Endothelial cell of umbilical vein (primary cell): Measurements from ENCODE around the gene TEN1. TPM values are rescaled to one million over a fixed set of nuclear protein-coding genes. Genes with fewer than 3 reads are reported as not detected.

Source experiments
- BruUV-seq: library from RNA; stranded (reverse); fragments of 400-500 nt; replicated peaks from 2 replicates; lab custom pipeline; 2021; lab: Mats Ljungman, UMichigan
- CTCF ChIA-PET: fragments of 300-600, 350-600 bp; sonication (Branson Sonifier 250); formaldehyde crosslinking; loops from one replicate; lab custom pipeline; 2021; ENCODE audit warnings: antibody characterized with exemption, inconsistent platforms; lab: Charles Lee
- POLR2A ChIA-PET: fragments of 300-600, 350-600 bp; sonication (Branson Sonifier 250); formaldehyde crosslinking; loops from one replicate; lab custom pipeline; 2021; ENCODE audit warnings: antibody characterized with exemption, inconsistent platforms; lab: Charles Lee
- DNase-seq: peaks from one replicate; pipeline ENCODE4 v3.0.0-alpha.2; 2011; ENCODE audit warnings: low read depth, low spot score
- FAIRE-seq: peaks from 2 replicates; lab custom pipeline; 2011; peaks lifted over from hg19 to GRCh38; lab: Jason Lieb, UNC
- H2AFZ ChIP-seq: 2 replicates; pipeline ENCODE4 v1.6.0; 2012; ENCODE audit warnings: low read depth, low read length, control low read depth, inconsistent platforms
- H3K27ac ChIP-seq: 2 replicates; pipeline ENCODE4 v1.5.1; 2011; ENCODE audit warnings: low read depth, mild to moderate bottlenecking, control low read depth, low read length, moderate library complexity; ENCODE audit not compliant: insufficient read depth
- H3K27me3 ChIP-seq, 2 experiments: 2 replicates each; pipeline versions ENCODE4 v1.6.0 to v1.6.1; 2011; ENCODE audit warnings: low read length in 2 of 2, mixed read lengths in 1 of 2; ENCODE audit not compliant: control insufficient read depth in 2 of 2, insufficient read depth in 2 of 2
- H3K36me3 ChIP-seq, 2 experiments: 2 replicates in 1 of 2; 3 replicates in 1 of 2; pipeline ENCODE4 v1.5.1; 2011; ENCODE audit warnings: low read length in 2 of 2, mild to moderate bottlenecking in 1 of 2, moderate library complexity in 1 of 2; ENCODE audit not compliant: control insufficient read depth in 2 of 2, insufficient read depth in 2 of 2; ENCODE audit errors: extremely low read depth in 1 of 2
- H3K4me1 ChIP-seq: 3 replicates; pipeline ENCODE4 v1.5.1; 2011; ENCODE audit warnings: mild to moderate bottlenecking, low read length; ENCODE audit not compliant: control insufficient read depth, insufficient read depth; ENCODE audit errors: extremely low read depth
- H3K4me2 ChIP-seq: 2 replicates; pipeline ENCODE4 v1.6.1; 2011; ENCODE audit warnings: low read length, control low read depth, mixed read lengths; ENCODE audit not compliant: insufficient read depth
- H3K4me3 ChIP-seq, 3 experiments: fragments of 200-600 bp in 1 of 3; sonication (generic), shearing (Covaris generic) in 1 of 3; replicated peaks in 1 of 3; 2 replicates each; pipeline ENCODE4 v1.5.1; 2011 to 2016; ENCODE audit warnings: control low read depth in 3 of 3, low read length in 3 of 3, mild to moderate bottlenecking in 2 of 3, inconsistent platforms in 1 of 3, low read depth in 1 of 3, moderate library complexity in 1 of 3; ENCODE audit not compliant: insufficient read depth in 1 of 3
- H3K79me2 ChIP-seq: 2 replicates; pipeline ENCODE4 v1.6.0; 2012; ENCODE audit warnings: low read length, inconsistent platforms; ENCODE audit not compliant: control insufficient read depth, insufficient read depth
- H3K9ac ChIP-seq: replicated peaks from 2 replicates; pipeline ENCODE3; 2011; ENCODE audit warnings: low read length, control low read depth; ENCODE audit not compliant: insufficient read depth; ENCODE audit errors: extremely low read depth
- H3K9me1 ChIP-seq: replicated peaks from 3 replicates; pipeline ENCODE4 v1.6.0; 2011; ENCODE audit warnings: mild to moderate bottlenecking, low read length; ENCODE audit not compliant: control insufficient read depth, insufficient read depth; ENCODE audit errors: extremely low read depth
- H3K9me3 ChIP-seq: replicated peaks from 2 replicates; pipeline ENCODE4 v1.5.1; 2012; ENCODE audit warnings: low read length, inconsistent platforms; ENCODE audit not compliant: control insufficient read depth, insufficient read depth
- H4K20me1 ChIP-seq: replicated peaks from 2 replicates; pipeline ENCODE3; 2011; ENCODE audit warnings: mild to moderate bottlenecking, low read length; ENCODE audit not compliant: control insufficient read depth, insufficient read depth; ENCODE audit errors: extremely low read depth
- CTCF ChIP-seq, 2 donors: IDR thresholded peaks; 1 replicate in 1 of 2; 2 replicates in 1 of 2; pipeline ENCODE4 v1.5.1; 2011; ENCODE audit warnings: low read length in 2 of 2, mild to moderate bottlenecking in 2 of 2, moderate library complexity in 2 of 2, control low read depth in 1 of 2, inconsistent platforms in 1 of 2, low read depth in 1 of 2; ENCODE audit not compliant: insufficient read depth in 1 of 2; ENCODE audit errors: extremely low read depth in 1 of 2
- EZH2 ChIP-seq: IDR thresholded peaks from 2 replicates; pipeline ENCODE4 v1.6.1; 2012; ENCODE audit warnings: borderline replicate concordance, low read depth, mild to moderate bottlenecking, moderate library complexity, low read length, inconsistent platforms; ENCODE audit not compliant: severe bottlenecking
- FOS ChIP-seq: IDR thresholded peaks from 2 replicates; pipeline ENCODE4 v1.6.1; 2011; ENCODE audit warnings: mild to moderate bottlenecking, low read length, moderate library complexity, borderline replicate concordance; ENCODE audit not compliant: insufficient read depth
- GATA2 ChIP-seq: IDR thresholded peaks from 2 replicates; pipeline ENCODE4 v1.7.0; 2011; ENCODE audit warnings: low read depth, mild to moderate bottlenecking, moderate library complexity, mixed read lengths, low read length; ENCODE audit not compliant: insufficient read length, insufficient read depth
- JUN ChIP-seq: IDR thresholded peaks from 2 replicates; pipeline ENCODE4 v1.6.1; 2011; ENCODE audit warnings: borderline replicate concordance, low read depth; ENCODE audit not compliant: insufficient read length, insufficient read depth
- MAX ChIP-seq: IDR thresholded peaks from 2 replicates; pipeline ENCODE4 v1.6.1; 2011; ENCODE audit not compliant: insufficient read depth, insufficient read length
- MYC ChIP-seq: IDR thresholded peaks from one replicate; pipeline ENCODE4 v1.6.1; 2011; ENCODE audit warnings: mild to moderate bottlenecking, low read depth, low read length
- POLR2A ChIP-seq: IDR thresholded peaks from 2 replicates; pipeline ENCODE4 v1.6.1; 2012; ENCODE audit warnings: low read depth, mild to moderate bottlenecking, control low read depth, low read length
- POLR2AphosphoS5 ChIP-seq: IDR thresholded peaks from 2 replicates; pipeline ENCODE4 v1.6.1; 2012; ENCODE audit warnings: low read depth, mild to moderate bottlenecking, control low read depth, low read length, moderate library complexity; ENCODE audit not compliant: insufficient read depth
- dilution Hi-C: fragments of 300-500 bp; cut with MboI; formaldehyde crosslinking; loops from one replicate; pipeline ENCODE4 v1.15.0; 2019; ENCODE audit warnings: low sequenced_read_pairs; ENCODE audit not compliant: extremely low pct_ligation_motif_present
- intact Hi-C: fragments of 100-400 bp; cut with micrococcal nuclease; formaldehyde crosslinking; loops from one replicate; pipeline ENCODE4 v1.10.0; 2022
- polyA plus RNA-seq, 4 experiments: library from polyadenylated mRNA; depleted of rRNA in 3 of 4; stranded (reverse) in 3 of 4; unstranded in 1 of 4; fragments of >200 nt; gene quantifications; 2 replicates each; pipeline versions ENCODE4 v1.2.1 to v1.2.3, GENCODE V29; 2011 to 2012; ENCODE audit warnings: missing spikeins in 1 of 4
- total RNA-seq: library from RNA; stranded (reverse); gene quantifications from 2 replicates; pipeline ENCODE4 v1.2.3, GENCODE V29; 2021

Gene TEN1
- total and polyA plus RNA-seq, 2 donors (not counting 3 experiments of a cell fraction or from before 2014, with no cell fraction given), result 18.8 to 29.0 TPM

GRCh38 chr17:76049239-76049638 lies 70.2 kb downstream of the TEN1 start:
- no peak overlapping the region for H3K4me2 ChIP-seq
- H2AFZ ChIP-seq, result no peak overlapping the region
- H3K9ac ChIP-seq, result no peak overlapping the region
- BruUV-seq, result no TSS peak
- H3K27ac ChIP-seq, result no peak overlapping the region
- H3K4me1 ChIP-seq, result peaks cover 12% of the 10 kb centered on the region
- no peaks in the 10 kb centered on the region for H3K9me3 ChIP-seq
- dilution Hi-C loops (no loop called here), intact Hi-C loops (no loop called here)
- H4K20me1 ChIP-seq, result no peaks in the 10 kb centered on the region
- no peaks in the 10 kb centered on the region for H3K9me1 ChIP-seq
- TF ChIP-seq EZH2, result no peak
- TF ChIP-seq GATA2, result no peak
- no peak for TF ChIP-seq POLR2A
- TF ChIP-seq JUN, result no peak
- no peak for TF ChIP-seq MYC
- TF ChIP-seq MAX, result no peak
- TF ChIP-seq POLR2AphosphoS5, result no peak
- TF ChIP-seq FOS, result no peak
- no peak for TF ChIP-seq CTCF (IDR thresholded peaks at IDR 0.05; ENCODE audit: extremely low read depth in 1 of 2, insufficient read depth in 1 of 2, low read depth in 1 of 2, low read length in 2 of 2)
- H3K4me3 ChIP-seq, result no peak overlapping the region
- POLR2A ChIA-PET, result no interaction called here
- CTCF ChIA-PET, result interaction anchor here (1.2 to 1.7 kb wide), 3 partner anchors 14 to 35 kb away, joined by 3 to 4 read pairs (median 3); no protein-coding TSS in a partner anchor
- H3K27me3 ChIP-seq, result no peaks in the 10 kb centered on the region
- no peak for DNase-seq
- H3K36me3 ChIP-seq, result peaks cover 16 to 37% of the 10 kb centered on the region in 2 experiments
- H3K79me2 ChIP-seq, result peaks cover 20% of the 10 kb centered on the region
- FAIRE-seq, result no peak
